ENCODE data around the gene SKP1.
"Not testable (repeated sequence)": the region's sequence is repeated elsewhere in the genome, so short reads cannot be mapped to it uniquely, and the experiment has no call there.

The SKP1 gene

GRCh38 chr5:134183481-134183880 is 6.7 kb upstream of the SKP1 start:
- in situ Hi-C loops (cut with MboI; ENCODE audit: low pct_unique_long_range_greater_than_20kb, low sequenced_read_pairs): no loop called here
- DNase-seq: no peak

- in situ Hi-C loops (cut with MboI; ENCODE audit: low pct_unique_long_range_greater_than_20kb, low sequenced_read_pairs): no loop called here
- DNase-seq: no peak
Measured at GRCh38 chr5:134178096-134178419, 1.3 kb upstream of the SKP1 start.

DNA sequence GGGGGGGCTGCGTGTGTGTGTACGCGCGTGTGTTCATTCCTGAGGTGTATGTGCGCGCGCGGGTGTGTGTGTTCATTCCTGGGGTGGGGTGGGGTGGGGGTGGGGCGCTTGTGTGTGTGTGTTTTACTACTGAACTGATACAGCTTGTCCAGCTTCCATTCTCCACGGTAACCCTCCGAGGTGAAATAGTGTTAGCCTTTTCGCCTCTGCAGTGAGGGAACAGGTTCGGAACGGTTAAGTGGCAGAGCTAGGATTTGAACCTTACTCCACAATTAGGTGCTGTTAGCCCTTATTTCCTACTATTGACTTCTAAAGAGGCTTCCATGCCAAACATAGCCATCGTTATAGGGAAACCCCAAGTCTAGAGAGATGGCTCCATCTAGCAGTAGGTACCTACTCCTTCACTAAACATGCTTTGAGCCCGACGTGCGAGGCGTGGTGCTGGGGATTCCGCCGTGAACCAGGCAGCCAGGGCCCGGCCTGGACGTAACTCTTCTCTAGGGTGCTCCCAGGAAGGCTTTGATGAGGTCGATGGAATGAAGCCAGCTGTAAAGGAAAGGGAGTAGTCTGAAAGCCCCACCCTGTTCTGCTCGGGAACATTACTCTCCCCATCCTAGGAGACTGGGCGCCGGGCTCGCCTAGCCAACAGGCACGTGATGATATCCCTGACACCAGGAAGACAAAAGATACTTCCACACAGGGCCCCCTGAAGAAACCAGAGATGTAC is 782 bp upstream of the SKP1 start:
- in situ Hi-C loops (cut with MboI; ENCODE audit: low pct_unique_long_range_greater_than_20kb, low sequenced_read_pairs): no loop called here
- no peak for DNase-seq

GRCh38 chr5:134175921-134176510 is 734 bp downstream of the SKP1 start:
- peak; percentile 43 for DNase-seq
- in situ Hi-C loops (cut with MboI; ENCODE audit: low pct_unique_long_range_greater_than_20kb, low sequenced_read_pairs): no loop called here

DNA sequence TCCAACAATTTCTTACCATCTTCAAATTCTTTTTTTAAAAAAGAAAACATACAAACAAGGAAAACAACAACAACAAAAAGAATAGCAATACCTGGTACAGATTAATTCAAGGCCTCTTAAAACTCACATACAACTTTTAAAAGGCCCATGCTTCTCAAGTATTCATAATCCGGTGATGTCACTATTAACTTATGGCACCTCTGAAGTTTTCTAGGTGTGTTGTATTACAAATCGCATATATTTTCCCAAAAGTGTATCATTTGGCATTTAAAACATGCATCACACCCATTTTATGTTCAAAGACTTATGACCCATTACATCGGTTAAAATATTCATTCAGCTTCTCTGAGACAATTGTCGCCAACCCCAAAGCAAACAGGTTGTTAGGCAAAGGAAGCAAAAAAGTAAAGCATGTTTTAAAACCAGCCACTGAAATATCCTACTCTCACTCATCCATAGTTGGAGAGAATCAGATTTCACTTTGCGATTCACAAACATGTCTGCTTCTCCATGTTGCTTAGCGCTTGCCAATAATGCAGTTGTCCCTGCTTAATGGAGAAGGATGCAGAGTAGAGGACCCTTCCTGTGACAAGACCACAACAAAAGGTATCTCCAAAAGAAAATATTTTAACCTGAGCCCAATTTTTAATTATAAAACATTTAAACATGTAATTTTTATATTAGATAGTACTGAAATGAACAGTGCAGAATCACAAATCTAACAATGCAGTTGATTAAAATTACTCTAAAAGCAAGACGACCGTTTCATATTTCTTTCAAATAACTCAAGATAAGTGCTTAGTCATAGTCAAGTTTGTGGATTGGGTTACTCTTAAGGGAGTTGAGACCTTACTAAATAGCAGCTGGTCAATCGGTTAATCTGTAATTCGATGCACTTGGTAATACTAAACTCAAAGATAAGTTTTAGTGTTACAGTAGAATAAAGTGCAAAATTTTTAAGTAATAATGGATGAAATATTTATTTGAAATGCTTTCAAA is 1.6 kb downstream of the SKP1 start:
- in situ Hi-C loops (cut with MboI; ENCODE audit: low pct_unique_long_range_greater_than_20kb, low sequenced_read_pairs): no loop called here
- DNase-seq: peak; percentile 37

DNA sequence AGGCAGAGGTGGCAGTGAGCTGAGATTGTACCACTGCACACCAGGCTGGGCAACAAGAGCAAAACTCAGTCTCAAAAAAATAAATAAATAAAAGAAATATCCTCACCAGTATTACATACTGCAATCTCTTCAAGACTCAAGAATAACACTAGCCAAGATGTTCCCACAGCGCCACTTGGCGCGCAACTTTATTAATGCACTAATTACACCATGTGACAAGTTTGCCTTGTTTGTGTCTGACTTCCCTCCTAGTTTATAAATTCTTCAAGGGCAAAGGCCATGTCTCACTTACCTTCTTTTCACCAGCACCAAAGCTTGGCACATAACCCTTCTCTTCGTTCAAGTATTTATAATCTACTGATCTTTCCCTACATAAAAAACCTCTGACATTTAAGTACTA is 4.8 kb downstream of the SKP1 start:
- in situ Hi-C loops (cut with MboI; ENCODE audit: low pct_unique_long_range_greater_than_20kb, low sequenced_read_pairs): no loop called here
- no peak for DNase-seq

DNA sequence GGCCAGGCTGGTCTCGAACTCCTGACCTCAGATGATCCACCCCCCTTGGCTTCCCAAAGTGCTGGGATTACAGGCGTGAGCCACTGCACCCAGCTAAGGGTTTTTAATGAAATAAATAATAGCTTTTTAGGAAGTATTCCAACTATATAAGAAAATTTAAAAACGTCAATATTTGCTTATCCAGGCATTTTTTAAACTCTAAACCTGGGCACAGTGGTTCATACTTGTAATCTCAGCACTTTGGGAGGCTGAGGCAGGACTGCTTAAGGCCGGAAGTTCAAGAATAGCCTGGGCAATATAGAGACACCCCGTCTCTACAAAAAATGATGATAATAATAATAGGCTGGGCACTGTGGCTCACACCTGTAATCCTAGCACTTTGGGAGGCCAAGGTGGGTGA is 14.2 kb downstream of the SKP1 start:
- in situ Hi-C loops (cut with MboI; ENCODE audit: low pct_unique_long_range_greater_than_20kb, low sequenced_read_pairs): no loop called here
- DNase-seq: no peak

DNA sequence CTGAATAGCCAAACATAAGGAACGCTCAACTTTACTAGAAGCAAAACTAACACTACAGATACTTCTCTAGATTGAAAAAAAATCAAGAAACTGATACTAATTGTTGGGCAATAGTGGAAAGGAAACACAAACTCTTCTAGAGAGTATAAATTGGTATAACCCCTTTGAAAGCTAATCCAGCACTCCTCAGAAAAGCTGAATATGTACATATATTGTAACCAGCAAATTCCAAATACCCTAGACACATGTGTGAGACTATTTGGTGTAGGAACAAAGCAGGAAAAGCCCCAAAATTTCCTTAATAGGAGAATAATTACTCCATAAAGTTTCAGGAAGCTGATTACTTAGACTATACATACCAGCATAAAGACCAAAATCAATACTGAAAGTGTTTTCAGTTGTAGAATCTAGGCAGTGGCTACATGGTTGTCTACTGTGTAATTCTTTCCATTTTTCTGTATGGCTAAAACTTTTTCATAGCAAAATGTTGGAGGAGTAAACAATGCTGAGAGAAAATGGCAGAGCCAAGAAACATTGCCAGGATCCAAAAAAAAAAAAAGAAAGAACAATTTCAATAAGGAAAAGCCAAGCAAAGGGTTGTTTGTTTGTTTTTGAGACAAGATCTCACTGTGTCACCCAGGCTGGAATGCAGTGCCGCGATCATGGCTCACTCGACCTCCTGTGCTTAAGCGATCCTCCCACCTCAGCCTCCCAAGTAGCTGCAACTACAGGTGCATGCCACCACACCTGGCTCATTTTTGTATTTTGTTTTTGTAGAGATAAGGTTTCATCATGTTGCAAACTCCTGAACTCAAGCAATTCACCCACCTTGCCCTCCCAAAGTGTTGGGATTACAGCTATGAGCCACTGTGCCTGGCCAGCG is 15.0 kb downstream of the SKP1 start:
- in situ Hi-C loops (cut with MboI; ENCODE audit: low pct_unique_long_range_greater_than_20kb, low sequenced_read_pairs): no loop called here
- DNase-seq: no peak

- DNase-seq: no peak
- in situ Hi-C loops (cut with MboI; ENCODE audit: low pct_unique_long_range_greater_than_20kb, low sequenced_read_pairs): no loop called here
Measured at GRCh38 chr5:134153657-134154056, 23.1 kb downstream of the SKP1 start.

DNA sequence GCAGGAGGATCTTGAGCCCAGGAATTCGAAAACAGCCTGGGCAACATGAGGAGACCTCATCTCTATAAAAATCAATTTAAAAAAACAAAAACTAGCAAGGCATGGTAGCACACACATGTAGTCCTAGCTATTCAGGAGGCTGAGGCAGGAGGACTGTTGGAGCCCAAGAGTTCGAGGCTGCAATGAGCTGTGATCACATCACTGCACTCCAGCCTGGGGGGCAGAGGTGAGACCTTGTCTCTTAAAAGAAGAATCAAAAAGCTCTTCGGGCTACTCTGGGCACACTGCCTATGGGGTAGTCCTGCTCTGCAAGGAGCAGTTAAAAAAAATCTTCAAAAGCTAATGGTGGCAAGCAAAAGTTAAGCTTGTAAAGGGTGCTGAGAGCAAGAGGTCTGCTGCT is 23.5 kb downstream of the SKP1 start:
- in situ Hi-C loops (cut with MboI; ENCODE audit: low pct_unique_long_range_greater_than_20kb, low sequenced_read_pairs): no loop called here
- DNase-seq: no peak

DNA sequence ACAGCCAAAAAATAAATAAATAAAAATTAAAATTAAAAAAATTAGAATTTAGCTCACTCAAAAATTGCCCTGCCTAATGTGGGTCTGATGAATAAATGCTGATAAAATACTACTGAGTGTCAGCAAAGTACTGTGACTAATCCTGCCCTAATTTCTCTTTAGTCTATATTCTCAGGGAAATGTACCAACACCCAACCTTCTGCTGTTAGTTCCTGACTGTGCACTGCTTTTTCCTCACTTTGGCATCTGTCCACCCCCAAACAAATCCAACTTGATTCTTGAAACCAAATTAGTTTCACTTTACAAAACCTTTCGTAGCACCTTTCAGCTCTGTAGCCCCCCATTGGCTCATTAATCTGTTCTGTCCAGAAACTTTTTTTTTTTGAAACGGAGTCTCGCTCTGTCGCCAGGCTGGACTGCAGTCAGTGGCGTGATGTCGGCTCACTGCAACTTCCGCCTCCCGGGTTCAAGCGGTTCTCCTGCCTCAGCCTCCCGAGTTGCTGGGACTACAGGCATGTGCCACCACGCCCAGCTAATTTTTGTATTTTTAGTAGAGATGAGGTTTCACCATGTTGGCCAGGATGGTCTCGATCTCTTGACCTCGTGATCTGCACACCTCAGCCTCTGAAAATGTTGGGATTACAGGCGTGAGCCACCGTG is 24.4 kb downstream of the SKP1 start:
- in situ Hi-C loops (cut with MboI; ENCODE audit: low pct_unique_long_range_greater_than_20kb, low sequenced_read_pairs); DNase-seq: not testable (repeated sequence)

DNA sequence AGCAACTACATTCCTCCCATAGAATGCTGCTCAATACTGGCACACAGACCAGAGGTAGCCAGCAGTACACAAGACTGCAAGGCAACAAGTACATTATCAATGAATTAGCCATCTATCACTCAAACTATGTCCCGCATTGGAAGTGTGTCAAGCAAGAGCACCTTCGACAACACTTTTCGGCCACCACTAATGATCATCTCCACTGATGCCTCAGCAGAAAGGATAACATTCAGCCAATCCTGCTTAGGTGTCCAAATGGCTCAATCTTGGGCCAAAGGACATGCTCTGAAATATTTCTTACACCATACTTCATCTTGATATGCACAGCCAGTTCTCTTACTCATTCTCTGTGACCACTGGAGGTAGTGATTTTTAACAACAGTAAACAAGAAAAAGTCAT is 25.0 kb downstream of the SKP1 start:
- in situ Hi-C loops (cut with MboI; ENCODE audit: low pct_unique_long_range_greater_than_20kb, low sequenced_read_pairs): no loop called here
- no peak for DNase-seq

- no peak for DNase-seq
- in situ Hi-C loops (cut with MboI; ENCODE audit: low pct_unique_long_range_greater_than_20kb, low sequenced_read_pairs): no loop called here
Measured at GRCh38 chr5:134149571-134150303, 27.0 kb downstream of the SKP1 start.

- in situ Hi-C loops (cut with MboI; ENCODE audit: low pct_unique_long_range_greater_than_20kb, low sequenced_read_pairs): no loop called here
- no peak for DNase-seq
Measured at GRCh38 chr5:134148986-134149539, 27.7 kb downstream of the SKP1 start.

GRCh38 chr5:134148316-134148715 is 28.4 kb downstream of the SKP1 start:
- DNase-seq: no peak
- in situ Hi-C loops (cut with MboI; ENCODE audit: low pct_unique_long_range_greater_than_20kb, low sequenced_read_pairs): no loop called here

- DNase-seq: no peak
- in situ Hi-C loops (cut with MboI; ENCODE audit: low pct_unique_long_range_greater_than_20kb, low sequenced_read_pairs): no loop called here
Measured at GRCh38 chr5:134146651-134147518, 29.9 kb downstream of the SKP1 start.
